Activated CD4-positive, alpha-beta T cell treated with anti-CD3 and anti-CD28 coated beads for 36 hours (primary cell): ENCODE measurements around the gene HSD17B2. TPM values are rescaled to one million over a fixed set of nuclear protein-coding genes. Genes with fewer than 3 reads are reported as not detected.

ENCODE experiments used
- ATAC-seq: fragments of 200-7000 bp; cut with Tn5 transposase; one replicate; pipeline ENCODE4 v1.10.0; 2021; ENCODE audit warnings: mild to moderate bottlenecking, moderate library complexity
- CTCF ChIA-PET: fragments of 350-600 bp; sonication (Branson Sonifier 250); formaldehyde crosslinking; loops from one replicate; lab custom pipeline; 2021; ENCODE audit warnings: antibody characterized with exemption; lab: Charles Lee
- POLR2A ChIA-PET: fragments of 350-600 bp; sonication (Branson Sonifier 250); formaldehyde crosslinking; loops from one replicate; lab custom pipeline; 2021; ENCODE audit warnings: antibody characterized with exemption, inconsistent platforms; lab: Charles Lee
- DNase-seq: peaks from one replicate; pipeline ENCODE4 v3.0.0-alpha.2; 2020
- H3K27ac Mint-ChIP-seq: one replicate; pipeline ENCODE4 v1.8.0; 2021; ENCODE audit warnings: mixed read lengths
- H3K27me3 Mint-ChIP-seq: one replicate; pipeline ENCODE4 v1.8.0; 2021; ENCODE audit warnings: mixed read lengths
- H3K36me3 Mint-ChIP-seq: one replicate; pipeline ENCODE4 v1.8.0; 2021; ENCODE audit warnings: low read depth, mixed read lengths
- H3K4me1 Mint-ChIP-seq: one replicate; pipeline ENCODE4 v1.8.0; 2021; ENCODE audit warnings: mixed read lengths
- H3K4me3 Mint-ChIP-seq: one replicate; pipeline ENCODE4 v1.8.0; 2021; ENCODE audit warnings: mild to moderate bottlenecking, moderate library complexity, mixed read lengths
- H3K9me3 Mint-ChIP-seq: one replicate; pipeline ENCODE4 v1.8.0; 2021; ENCODE audit warnings: low read depth, mixed read lengths
- intact Hi-C, 2 experiments: fragments of 100-400 bp; cut with DNase I in 1 of 2; cut with micrococcal nuclease in 1 of 2; formaldehyde crosslinking; loops; one replicate each; pipeline versions ENCODE4 v1.14.2 to v1.15.1; 2022 to 2024; cut with DNase I, micrococcal nuclease
- total RNA-seq, 2 experiments: library from RNA; stranded (reverse); gene quantifications; one replicate each; pipeline ENCODE4 v1.2.3, GENCODE V29; 2021

Gene HSD17B2, protein sequence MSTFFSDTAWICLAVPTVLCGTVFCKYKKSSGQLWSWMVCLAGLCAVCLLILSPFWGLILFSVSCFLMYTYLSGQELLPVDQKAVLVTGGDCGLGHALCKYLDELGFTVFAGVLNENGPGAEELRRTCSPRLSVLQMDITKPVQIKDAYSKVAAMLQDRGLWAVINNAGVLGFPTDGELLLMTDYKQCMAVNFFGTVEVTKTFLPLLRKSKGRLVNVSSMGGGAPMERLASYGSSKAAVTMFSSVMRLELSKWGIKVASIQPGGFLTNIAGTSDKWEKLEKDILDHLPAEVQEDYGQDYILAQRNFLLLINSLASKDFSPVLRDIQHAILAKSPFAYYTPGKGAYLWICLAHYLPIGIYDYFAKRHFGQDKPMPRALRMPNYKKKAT
- total RNA-seq = not detected

DNA sequence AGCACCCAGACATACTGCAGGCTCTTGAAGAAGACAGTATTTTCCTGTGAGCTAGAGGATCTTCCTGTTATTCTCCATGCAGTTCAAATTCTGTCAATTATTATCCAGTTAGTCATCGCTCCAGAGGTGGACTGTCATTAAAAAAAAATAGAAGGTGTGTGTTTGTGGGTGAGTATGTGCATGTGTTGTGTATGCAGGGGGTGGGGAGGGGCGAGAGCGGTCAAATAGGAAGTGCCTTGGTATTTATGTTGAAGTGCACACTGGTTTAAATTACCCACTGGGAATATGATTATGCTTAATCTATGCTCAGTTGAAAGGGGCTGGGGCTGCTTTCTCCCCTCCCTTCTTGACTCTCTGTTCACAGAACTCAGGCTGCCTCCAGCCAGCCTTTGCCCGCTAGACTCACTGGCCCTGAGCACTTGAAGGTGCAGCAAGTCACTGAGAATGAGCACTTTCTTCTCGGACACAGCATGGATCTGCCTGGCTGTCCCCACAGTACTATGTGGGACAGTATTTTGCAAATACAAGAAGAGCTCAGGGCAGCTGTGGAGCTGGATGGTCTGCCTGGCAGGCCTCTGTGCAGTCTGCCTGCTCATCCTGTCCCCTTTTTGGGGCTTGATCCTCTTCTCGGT, at the start of gene HSD17B2:
Gene HSD17B2 (plus strand): TSS at position 273 of the 632 bp plus-strand sequence. CDS start 172 bp downstream, at position 445.
- CTCF ChIA-PET = no interaction called here
- no peak for ATAC-seq

GRCh38 chr16:81987121-81987520, 47.9 kb upstream of the HSD17B2 start:
- no peak overlapping the region for H3K4me3 Mint-ChIP-seq
- H3K27me3 Mint-ChIP-seq = peaks cover 6% of the 10 kb centered on the region
- H3K4me1 Mint-ChIP-seq = no peaks in the 10 kb centered on the region
- POLR2A ChIA-PET = no interaction called here
- CTCF ChIA-PET = interaction anchor here (0.6 kb wide), 1 partner anchor 500 kb away, joined by 3 read pairs; no protein-coding TSS in a partner anchor
- intact Hi-C loops = no loop called here
- H3K9me3 Mint-ChIP-seq = no peaks in the 10 kb centered on the region
- no peak for DNase-seq
- no peak for ATAC-seq
- no peaks in the 10 kb centered on the region for H3K36me3 Mint-ChIP-seq
- H3K27ac Mint-ChIP-seq = no peak overlapping the region

More for the DNA sequence above, at the start of gene HSD17B2:
- no peak for DNase-seq
- Mint-ChIP-seq H3K9me3 (no peaks in the 10 kb centered on the region), H3K27me3 (peaks cover 25% of the 10 kb centered on the region), H3K36me3 (no peaks in the 10 kb centered on the region), H3K4me3 (no peak within 1 kb of the TSS), H3K4me1 (no peaks in the 10 kb centered on the region), H3K27ac (no peak within 1 kb of the TSS)
- intact Hi-C loops = no loop called here
- POLR2A ChIA-PET = no interaction called here

DNA sequence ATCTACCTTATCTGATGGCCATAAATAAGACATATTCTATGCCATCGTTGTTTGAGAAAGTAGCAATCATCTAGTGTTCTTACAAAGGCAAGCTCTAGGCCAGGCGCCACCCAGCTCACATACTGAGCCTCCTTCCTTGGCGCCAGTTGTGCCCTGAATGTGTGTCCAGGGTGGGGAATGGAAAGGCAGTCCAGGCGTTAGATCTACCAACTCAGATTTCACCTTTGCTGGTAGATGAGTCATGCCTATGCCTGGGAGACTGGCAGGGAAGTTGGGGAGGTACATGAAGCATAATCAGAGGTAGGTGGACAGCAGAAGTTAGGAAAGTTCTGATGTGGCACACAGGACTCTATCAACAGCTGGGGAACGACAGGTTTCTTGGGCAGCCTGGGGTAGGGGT, 47.3 kb upstream of the HSD17B2 start:
- no peaks in the 10 kb centered on the region for H3K4me1 Mint-ChIP-seq
- no peak overlapping the region for H3K27ac Mint-ChIP-seq
- no peak for ATAC-seq
- CTCF ChIA-PET = interaction anchor here (0.6 kb wide), 1 partner anchor 500 kb away, joined by 3 read pairs; no protein-coding TSS in a partner anchor
- POLR2A ChIA-PET = no interaction called here
- no peaks in the 10 kb centered on the region for H3K9me3 Mint-ChIP-seq
- DNase-seq = no peak
- no peak overlapping the region for H3K4me3 Mint-ChIP-seq
- H3K27me3 Mint-ChIP-seq = peaks cover 6% of the 10 kb centered on the region
- H3K36me3 Mint-ChIP-seq = no peaks in the 10 kb centered on the region
- intact Hi-C loops = no loop called here

DNA sequence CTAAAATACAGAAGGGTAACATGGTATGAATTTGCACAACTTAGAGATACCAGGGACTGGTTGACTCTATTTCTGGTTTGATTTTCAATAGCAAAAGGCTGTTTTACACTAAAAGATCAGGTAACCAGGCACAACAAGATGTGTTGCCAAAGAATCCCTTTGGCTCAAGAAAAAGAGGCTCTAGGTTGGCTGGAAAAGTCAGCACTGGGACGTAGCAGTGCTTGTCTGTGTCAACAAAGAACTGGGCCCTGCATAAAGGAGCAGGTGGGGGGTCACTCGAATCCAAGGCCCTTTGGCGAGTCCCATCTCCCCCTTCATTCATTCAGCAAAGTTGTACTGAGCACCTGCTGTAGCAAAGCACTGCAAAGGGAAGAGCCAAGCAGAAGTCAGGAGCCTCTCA, 42.2 kb upstream of the HSD17B2 start:
- H3K27ac Mint-ChIP-seq = no peak overlapping the region
- ChIA-PET POLR2A (no interaction called here), CTCF (no interaction called here)
- no peak for ATAC-seq
- no peaks in the 10 kb centered on the region for H3K27me3 Mint-ChIP-seq
- intact Hi-C loops = no loop called here
- H3K9me3 Mint-ChIP-seq = no peaks in the 10 kb centered on the region
- no peak for DNase-seq
- no peak overlapping the region for H3K4me3 Mint-ChIP-seq
- peaks cover 2% of the 10 kb centered on the region for H3K36me3 Mint-ChIP-seq
- H3K4me1 Mint-ChIP-seq = no peaks in the 10 kb centered on the region

DNA sequence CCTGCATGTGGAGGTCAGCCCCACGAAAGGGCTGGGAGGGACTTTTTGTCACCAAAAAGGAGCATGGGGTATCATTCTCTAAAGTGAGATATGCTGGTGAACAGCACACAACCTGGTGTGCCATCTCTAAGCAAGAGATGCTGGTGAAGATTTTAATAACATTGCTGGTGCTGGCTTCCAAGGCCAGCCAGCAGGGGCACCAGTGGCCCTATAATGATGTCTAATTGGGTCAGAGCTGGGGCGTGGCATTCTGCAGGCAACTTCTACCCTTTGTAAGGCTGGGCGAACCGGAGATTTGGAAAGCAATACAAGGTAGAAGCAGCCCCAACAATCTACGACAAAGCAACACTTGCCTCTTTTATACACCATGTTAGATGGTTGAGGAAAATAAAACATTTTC, 40.6 kb upstream of the HSD17B2 start:
- ATAC-seq = peak; percentile 42
- ChIA-PET CTCF (interaction anchor here (0.7 to 1.3 kb wide), 2 partner anchors 51 to 236 kb away, joined by 3 to 5 read pairs; no protein-coding TSS in a partner anchor), POLR2A (no interaction called here)
- H3K27ac Mint-ChIP-seq = no peak overlapping the region
- no peak overlapping the region for H3K4me3 Mint-ChIP-seq
- H3K27me3 Mint-ChIP-seq = no peaks in the 10 kb centered on the region
- H3K4me1 Mint-ChIP-seq = no peaks in the 10 kb centered on the region
- H3K36me3 Mint-ChIP-seq = peaks cover 10% of the 10 kb centered on the region
- intact Hi-C loops = no loop called here
- peak; percentile 17 for DNase-seq
- no peaks in the 10 kb centered on the region for H3K9me3 Mint-ChIP-seq

DNA sequence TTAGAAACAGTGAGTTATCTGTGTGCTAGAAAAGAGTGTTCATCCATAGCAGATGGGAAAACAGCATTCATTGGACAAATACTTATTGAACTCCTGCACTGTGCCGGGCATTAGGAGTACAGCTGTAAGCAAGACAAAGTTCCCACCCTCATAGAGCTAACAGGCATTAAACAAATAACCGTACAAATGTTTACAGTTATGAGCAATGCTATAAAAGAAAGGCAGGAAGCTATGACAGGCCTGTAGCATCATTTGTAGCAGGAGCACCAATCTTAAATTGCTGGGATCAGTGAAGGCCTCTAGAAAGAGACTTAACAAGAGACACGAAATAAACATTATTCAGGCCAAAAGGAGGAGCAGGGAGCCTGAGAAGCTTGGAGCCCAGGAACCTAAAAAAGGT, 39.4 kb upstream of the HSD17B2 start:
- Mint-ChIP-seq H3K4me1 (no peaks in the 10 kb centered on the region), H3K36me3 (peaks cover 16% of the 10 kb centered on the region), H3K9me3 (no peaks in the 10 kb centered on the region), H3K4me3 (no peak overlapping the region), H3K27ac (no peak overlapping the region), H3K27me3 (no peaks in the 10 kb centered on the region)
- intact Hi-C loops = no loop called here
- CTCF ChIA-PET = no interaction called here
- ATAC-seq (no peak), DNase-seq (no peak)
- POLR2A ChIA-PET = interaction anchor here (0.7 kb wide), 1 partner anchor 229 kb away, joined by 3 read pairs; no protein-coding TSS in a partner anchor

DNA sequence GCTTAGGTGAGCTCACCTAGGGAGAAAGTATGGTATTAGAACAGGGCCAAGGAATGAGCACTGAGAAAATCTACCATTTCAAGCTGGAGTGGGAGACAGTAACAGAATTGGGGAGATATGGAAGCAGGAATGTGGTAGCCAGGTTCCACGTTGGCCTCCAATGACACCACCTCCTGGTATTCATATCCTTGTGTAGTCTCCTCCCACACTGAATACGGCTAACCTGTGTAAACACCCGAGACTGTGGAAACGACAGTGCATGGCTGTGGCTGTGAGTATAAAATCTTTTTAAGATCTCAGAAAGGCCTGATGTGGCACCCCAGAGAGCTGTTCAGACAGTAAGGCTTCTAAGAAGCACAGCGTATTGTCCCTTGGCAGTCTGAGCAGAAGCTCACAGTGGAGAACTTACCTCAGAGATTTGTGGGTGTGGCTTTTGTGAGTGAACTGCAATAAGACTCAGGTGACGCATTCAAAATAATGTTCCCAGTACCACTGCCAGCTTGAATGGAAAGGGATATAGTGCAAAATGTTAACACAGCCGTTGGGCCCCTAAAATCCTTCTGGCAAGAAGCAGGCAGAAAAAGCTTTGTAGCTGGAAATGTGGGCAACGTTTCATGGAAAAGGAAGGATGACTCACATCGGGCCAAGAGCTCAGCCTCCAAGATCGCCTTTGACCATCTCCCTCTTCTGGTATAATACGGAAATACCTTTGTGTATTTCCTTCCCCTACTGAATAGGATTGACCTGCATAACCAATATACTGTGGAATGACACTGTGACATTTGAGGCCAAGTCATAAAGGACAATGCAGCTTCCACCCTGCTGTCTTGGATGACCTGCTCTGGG, 38.2 kb upstream of the HSD17B2 start:
- DNase-seq (no peak), ATAC-seq (no peak)
- Mint-ChIP-seq H3K4me3 (no peak overlapping the region), H3K27ac (no peak overlapping the region), H3K36me3 (peaks cover 24% of the 10 kb centered on the region), H3K9me3 (no peaks in the 10 kb centered on the region), H3K4me1 (peaks cover under 1% of the 10 kb centered on the region), H3K27me3 (no peaks in the 10 kb centered on the region)
- ChIA-PET POLR2A (no interaction called here), CTCF (interaction anchor here (0.5 kb wide), 2 partner anchors 148 to 1079 kb away, joined by 3 read pairs; no protein-coding TSS in a partner anchor)
- intact Hi-C loops = no loop called here

GRCh38 chr16:81997738-81998137, 37.3 kb upstream of the HSD17B2 start:
- Mint-ChIP-seq H3K27ac (no peak overlapping the region), H3K36me3 (peaks cover 26% of the 10 kb centered on the region), H3K4me3 (no peak overlapping the region), H3K9me3 (no peaks in the 10 kb centered on the region), H3K27me3 (no peaks in the 10 kb centered on the region), H3K4me1 (peaks cover 5% of the 10 kb centered on the region)
- DNase-seq (no peak), ATAC-seq (no peak)
- intact Hi-C loops = no loop called here
- POLR2A ChIA-PET = no interaction called here
- CTCF ChIA-PET = interaction anchor here (0.5 to 0.6 kb wide), 2 partner anchors 177 to 1080 kb away, joined by 3 to 4 read pairs; no protein-coding TSS in a partner anchor

- DNase-seq (no peak), ATAC-seq (no peak)
- Mint-ChIP-seq H3K27me3 (no peaks in the 10 kb centered on the region), H3K9me3 (peaks cover 1% of the 10 kb centered on the region), H3K4me3 (no peak overlapping the region), H3K36me3 (peaks cover 38% of the 10 kb centered on the region), H3K27ac (no peak overlapping the region), H3K4me1 (peaks cover 5% of the 10 kb centered on the region)
- ChIA-PET POLR2A (no interaction called here), CTCF (no interaction called here)
- intact Hi-C loops = no loop called here
These were observed 32.2 kb upstream of the HSD17B2 start for GRCh38 chr16:82002831-82003230.

DNA sequence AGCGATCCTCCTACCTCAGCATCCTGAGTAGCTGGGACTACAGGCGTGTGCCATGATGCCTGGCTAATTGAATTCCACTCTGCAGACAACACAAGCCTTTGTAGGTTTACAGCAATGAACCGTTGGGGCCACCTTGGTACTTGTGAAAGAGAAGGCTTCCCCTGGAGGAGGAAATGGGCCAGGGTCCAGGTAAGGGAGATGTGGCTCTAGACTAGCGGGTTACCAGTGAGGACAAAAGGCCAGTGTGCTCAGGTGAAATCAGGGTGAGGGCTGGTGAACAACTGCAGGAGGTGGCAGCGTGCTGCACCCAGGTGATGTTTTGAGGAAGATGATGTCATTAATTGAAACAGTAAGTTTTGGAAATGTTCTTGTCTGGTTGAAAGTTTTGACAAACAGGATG, 30.5 kb upstream of the HSD17B2 start:
- DNase-seq = no peak
- Mint-ChIP-seq H3K27me3 (no peaks in the 10 kb centered on the region), H3K4me1 (peaks cover 10% of the 10 kb centered on the region), H3K9me3 (peaks cover 14% of the 10 kb centered on the region), H3K36me3 (peaks cover 45% of the 10 kb centered on the region), H3K4me3 (no peak overlapping the region), H3K27ac (no peak overlapping the region)
- ChIA-PET CTCF (no interaction called here), POLR2A (no interaction called here)
- ATAC-seq = no peak
- intact Hi-C loops = no loop called here
